WTC11 (cell line): ENCODE results near the gene DMAC1. TPM values are rescaled to one million over a fixed set of nuclear protein-coding genes. Genes with fewer than 3 reads are reported as not detected.

ENCODE experiments used
- ATAC-seq: fragments of 200-7000 bp; cut with Tn5 transposase; 2 replicates; pipeline ENCODE4 v1.10.0; 2021; ENCODE audit warnings: mild to moderate bottlenecking, moderate library complexity
- Bru-seq: library from RNA; stranded (reverse); fragments of 400-500 nt; gene quantifications from one replicate; lab custom pipeline; 2021; lab: Mats Ljungman, UMichigan
- CTCF ChIA-PET: fragments of 300-600 bp; sonication (Branson Sonifier 250); formaldehyde crosslinking; loops from one replicate; lab custom pipeline; 2021; ENCODE audit warnings: antibody characterized with exemption; lab: Charles Lee
- POLR2A ChIA-PET: fragments of 350-600 bp; sonication (Branson Sonifier 250); formaldehyde crosslinking; loops from one replicate; lab custom pipeline; 2021; ENCODE audit warnings: antibody characterized with exemption; lab: Charles Lee
- DNase-seq: peaks from one replicate; pipeline ENCODE4 v3.0.0; 2021; ENCODE audit warnings: low spot score
- H3K27ac Mint-ChIP-seq: 2 replicates; pipeline ENCODE4 v1.8.0; 2021; ENCODE audit warnings: mixed read lengths
- H3K27me3 Mint-ChIP-seq: 2 replicates; pipeline ENCODE4 v1.8.0; 2021; ENCODE audit warnings: low read depth, mild to moderate bottlenecking, moderate library complexity, mixed read lengths
- H3K36me3 Mint-ChIP-seq: 2 replicates; pipeline ENCODE4 v1.8.0; 2021; ENCODE audit warnings: mixed read lengths
- H3K4me1 Mint-ChIP-seq: 2 replicates; pipeline ENCODE4 v1.8.0; 2022; ENCODE audit warnings: mixed read lengths
- H3K4me3 Mint-ChIP-seq: 2 replicates; pipeline ENCODE4 v1.8.0; 2021; ENCODE audit warnings: mild to moderate bottlenecking, moderate library complexity, mixed read lengths
- H3K9me3 Mint-ChIP-seq: 2 replicates; pipeline ENCODE4 v1.8.0; 2021; ENCODE audit warnings: mixed read lengths
- AR ChIP-seq: fragments of 250-450 bp; sonication (Bioruptor Pico); IDR thresholded peaks from 2 replicates; pipeline ENCODE4 v1.9.0; 2021; ENCODE audit warnings: mild to moderate bottlenecking
- CDX4 ChIP-seq: fragments of 250-450 bp; sonication (Bioruptor Pico); IDR thresholded peaks from 2 replicates; pipeline ENCODE4 v1.9.0; 2021; ENCODE audit warnings: moderate library complexity, mild to moderate bottlenecking, inconsistent platforms, borderline replicate concordance
- CREB1 ChIP-seq: sonication (generic); formaldehyde crosslinking; IDR thresholded peaks from 2 replicates; pipeline ENCODE4 v1.8.0; 2023; ENCODE audit warnings: mild to moderate bottlenecking, missing genetic modification reagents
- ELF4 ChIP-seq: sonication (generic); formaldehyde crosslinking; IDR thresholded peaks from 2 replicates; pipeline ENCODE4 v1.8.1; 2022; ENCODE audit warnings: low read depth, mild to moderate bottlenecking, moderate library complexity, missing genetic modification reagents
- FOXK1 ChIP-seq: sonication (generic); formaldehyde crosslinking; IDR thresholded peaks from 2 replicates; pipeline ENCODE4 v1.8.0; 2022; ENCODE audit warnings: mild to moderate bottlenecking, moderate library complexity, missing genetic modification reagents
- FOXP4 ChIP-seq: sonication (generic); formaldehyde crosslinking; IDR thresholded peaks from 2 replicates; pipeline ENCODE4 v1.8.0; 2022; ENCODE audit warnings: mild to moderate bottlenecking, missing genetic modification reagents
- GABPB1 ChIP-seq: sonication (generic); formaldehyde crosslinking; IDR thresholded peaks from 2 replicates; pipeline ENCODE4 v1.8.1; 2023; ENCODE audit warnings: mild to moderate bottlenecking, missing genetic modification reagents
- GTF2I ChIP-seq: fragments of 250-450 bp; sonication (Bioruptor Pico); conservative IDR thresholded peaks from 2 replicates; pipeline ENCODE4 v1.4.0; 2021; ENCODE audit warnings: mild to moderate bottlenecking
- HMGXB4 ChIP-seq: sonication (generic); formaldehyde crosslinking; IDR thresholded peaks from 2 replicates; pipeline ENCODE4 v1.8.1; 2023; ENCODE audit warnings: mild to moderate bottlenecking, moderate library complexity, missing genetic modification reagents
- IRF2 ChIP-seq: sonication (generic); formaldehyde crosslinking; IDR thresholded peaks from 2 replicates; pipeline ENCODE4 v1.8.0; 2022; ENCODE audit warnings: low read depth, missing genetic modification reagents, borderline replicate concordance
- MAX ChIP-seq: sonication (generic); formaldehyde crosslinking; IDR thresholded peaks from 2 replicates; pipeline ENCODE4 v1.8.0; 2022; ENCODE audit warnings: mild to moderate bottlenecking, missing genetic modification reagents
- OVOL2 ChIP-seq: fragments of 250-450 bp; sonication (Bioruptor Pico); IDR thresholded peaks from 2 replicates; pipeline ENCODE4 v1.9.0; 2021; ENCODE audit warnings: mild to moderate bottlenecking, borderline replicate concordance
- STAT6 ChIP-seq: sonication (generic); formaldehyde crosslinking; conservative IDR thresholded peaks from 2 replicates; pipeline ENCODE4 v1.8.1; 2023; ENCODE audit warnings: mild to moderate bottlenecking, low read depth, missing genetic modification reagents, moderate library complexity
- USF1 ChIP-seq: sonication (generic); formaldehyde crosslinking; IDR thresholded peaks from 2 replicates; pipeline ENCODE4 v1.8.0; 2022; ENCODE audit warnings: mild to moderate bottlenecking, missing genetic modification reagents
- ZNF138 ChIP-seq: sonication (generic); formaldehyde crosslinking; conservative IDR thresholded peaks from 2 replicates; pipeline ENCODE4 v1.8.1; 2022; ENCODE audit warnings: mild to moderate bottlenecking, moderate library complexity, missing genetic modification reagents
- ZNF416 ChIP-seq: fragments of 250-450 bp; sonication (Bioruptor Pico); IDR thresholded peaks from 2 replicates; pipeline ENCODE4 v1.9.0; 2021; ENCODE audit warnings: mild to moderate bottlenecking, inconsistent platforms
- ZNF423 ChIP-seq: fragments of 250-450 bp; sonication (Bioruptor Pico); IDR thresholded peaks from 2 replicates; pipeline ENCODE4 v2.1.2; 2022; ENCODE audit warnings: mild to moderate bottlenecking, moderate library complexity
- ZNF532 ChIP-seq: fragments of 250-450 bp; sonication (Bioruptor Pico); IDR thresholded peaks from 2 replicates; pipeline ENCODE4 v1.9.0; 2021; ENCODE audit warnings: mild to moderate bottlenecking, borderline replicate concordance
- ZNF671 ChIP-seq: fragments of 250-450 bp; sonication (Bioruptor Pico); IDR thresholded peaks from 2 replicates; pipeline ENCODE4 v1.8.0; 2021; ENCODE audit warnings: mild to moderate bottlenecking
- long read RNA-seq, 3 experiments: library from RNA in 1 of 3; library from capped mRNA in 1 of 3; library from polyadenylated mRNA in 1 of 3; unstranded in 2 of 3; stranded (forward) in 1 of 3; transcript quantifications; one replicate each; pipeline ENCODE4 v2.0.0, GENCODE V29; 2021
- total RNA-seq: library from RNA; stranded (reverse); gene quantifications from 3 replicates; pipeline ENCODE4 v1.2.3, GENCODE V29; 2021

DMAC1 gene
- total RNA-seq (71.2 to 83.7 TPM (median 77.2 TPM) in 3 replicates), Bru-seq, nascent RNA (percentile 98 among the genes with signal in this experiment)
- long read RNA-seq, experiment 1, transcript DMAC1-201 (2 exons, 2,755 nt): major isoform, 97 of 98 reads
- long read RNA-seq, experiment 1, partial matches to known transcripts: 0 of 98 reads
- long read RNA-seq, experiment 1, other reads (novel, unspliced or antisense): 1 of 98 reads
- long read RNA-seq, experiment 2, transcript DMAC1-201 (2 exons, 2,755 nt): major isoform, 127 of 156 reads
- long read RNA-seq, experiment 2, partial matches to known transcripts: 0 of 156 reads
- long read RNA-seq, experiment 2, other reads (novel, unspliced or antisense): 29 of 156 reads
- long read RNA-seq, experiment 3, transcript DMAC1-201 (2 exons, 2,755 nt): major isoform, 19 of 27 reads
- long read RNA-seq, experiment 3, partial matches to known transcripts: 0 of 27 reads
- long read RNA-seq, experiment 3, other reads (novel, unspliced or antisense): 8 of 27 reads

- peaks cover 32% of the 10 kb centered on the region for H3K36me3 Mint-ChIP-seq
- no peaks in the 10 kb centered on the region for H3K27me3 Mint-ChIP-seq
- DNase-seq (peak; percentile 81), ATAC-seq (peak; percentile 96)
- H3K4me1 Mint-ChIP-seq: peaks cover 12% of the 10 kb centered on the region
- H3K27ac Mint-ChIP-seq: peak within 1 kb of the TSS; percentile 89
- CTCF ChIA-PET: no interaction called here
- peak within 1 kb of the TSS; percentile 92 for H3K4me3 Mint-ChIP-seq
- H3K9me3 Mint-ChIP-seq: no peaks in the 10 kb centered on the region
- POLR2A ChIA-PET: no interaction called here
- TF ChIP-seq ZNF532 (no peak), ZNF423 (CRISPR knock-in tag) (no peak), FOXP4 (CRISPR knock-in tag) (peak; percentile 47; the same call in 1 of the 2 replicates), CDX4 (CRISPR knock-in tag) (no peak), FOXK1 (CRISPR knock-in tag) (peak; percentile 84), OVOL2 (CRISPR knock-in tag) (no peak), ELF4 (no peak), AR (CRISPR knock-in tag) (no peak), ZNF671 (CRISPR knock-in tag) (no peak), GTF2I (no peak), MAX (CRISPR knock-in tag) (peak; percentile 88), USF1 (CRISPR knock-in tag) (peak; percentile 62; the same call in 1 of the 2 replicates), CREB1 (CRISPR knock-in tag) (no peak), ZNF416 (no peak), STAT6 (CRISPR knock-in tag) (no peak), IRF2 (no peak), GABPB1 (CRISPR knock-in tag) (peak; percentile 71), HMGXB4 (CRISPR knock-in tag) (no peak), ZNF138 (CRISPR knock-in tag) (no peak)
These were observed at the start of gene DMAC1 for GRCh38 chr9:7799234-7799943. DMAC1 (minus strand) TSS chr9:7799778; CDS start chr9:7799734, 44 bp downstream.
